HepG2 (cell line): Measurements from ENCODE around the gene MSI2. TPM values are rescaled to one million over a fixed set of nuclear protein-coding genes. Genes with fewer than 3 reads are reported as not detected.

ENCODE experiments used
- ATAC-seq: fragments of 200-7000 bp; cut with Tn5 transposase; 3 replicates; pipeline ENCODE4 v1.9.1; 2020; ENCODE audit warnings: mild to moderate bottlenecking, moderate library complexity
- BruUV-seq: library from RNA; stranded (reverse); fragments of 400-500 nt; replicated peaks from 2 replicates; lab custom pipeline; 2021; lab: Mats Ljungman, UMichigan
- CTCF ChIA-PET: fragments of 300-600 bp; formaldehyde crosslinking; extraction: SDS; loops from one replicate; lab custom pipeline; 2021; ENCODE audit warnings: low total read pairs, inconsistent platforms, low intra/inter-chr PET ratio; lab: Yijun Ruan, JAX
- POLR2A ChIA-PET: fragments of 350-600 bp; sonication (Branson Sonifier 250); formaldehyde crosslinking; loops from one replicate; lab custom pipeline; 2020; ENCODE audit warnings: antibody characterized with exemption, inconsistent platforms; lab: Yijun Ruan, JAX
- DNase-seq: peaks from one replicate; pipeline ENCODE4 v3.0.0-alpha.2; 2015; ENCODE audit warnings: low spot score
- FAIRE-seq: peaks from 3 replicates; lab custom pipeline; 2011; peaks lifted over from hg19 to GRCh38; lab: Jason Lieb, UNC
- H2AFZ ChIP-seq: one replicate; pipeline ENCODE4 v1.6.1; 2011; ENCODE audit warnings: low read length, inconsistent platforms
- H3K27ac ChIP-seq: fragments of 300-600 bp; 3 replicates; pipeline ENCODE4 v1.8.0; 2011; ENCODE audit warnings: mixed run types, mild to moderate bottlenecking, mixed read lengths, low read length, inconsistent platforms; ENCODE audit not compliant: insufficient read depth; ENCODE audit errors: extremely low read length
- H3K27me3 ChIP-seq, 2 experiments: fragments of 200-600 bp in 1 of 2; 2 replicates in 1 of 2; 3 replicates in 1 of 2; pipeline versions ENCODE4 v1.6.0 to v1.8.0; 2011; ENCODE audit warnings: low read length in 2 of 2, mild to moderate bottlenecking in 2 of 2, moderate library complexity in 2 of 2, inconsistent platforms in 1 of 2; ENCODE audit not compliant: insufficient read depth in 2 of 2, control insufficient read depth in 1 of 2
- H3K36me3 ChIP-seq, 2 experiments: fragments of 200-600 bp in 1 of 2; replicated peaks in 1 of 2; 2 replicates in 1 of 2; 3 replicates in 1 of 2; pipeline versions ENCODE4 v1.5.1 to v1.8.0; 2011; ENCODE audit warnings: low read length in 2 of 2, inconsistent platforms in 1 of 2; ENCODE audit not compliant: insufficient read depth in 2 of 2, control insufficient read depth in 1 of 2
- H3K4me1 ChIP-seq: 2 replicates; pipeline ENCODE4 v1.5.1; 2012; ENCODE audit warnings: low read length, inconsistent platforms; ENCODE audit not compliant: insufficient read depth
- H3K4me2 ChIP-seq: 2 replicates; pipeline ENCODE4 v1.6.0; 2011; ENCODE audit warnings: low read depth, low read length, inconsistent platforms
- H3K4me3 ChIP-seq, 3 experiments: fragments of 200-600 bp in 1 of 3; sonication (generic), shearing (Covaris generic) in 1 of 3; replicated peaks in 1 of 3; 2 replicates each; pipeline ENCODE4 v1.5.1; 2011 to 2016; ENCODE audit warnings: low read length in 3 of 3, inconsistent platforms in 2 of 3, low read depth in 2 of 3, mild to moderate bottlenecking in 2 of 3, control low read depth in 1 of 3, mixed read lengths in 1 of 3; ENCODE audit not compliant: insufficient read depth in 1 of 3
- H3K79me2 ChIP-seq: one replicate; pipeline ENCODE4 v1.6.1; 2011; ENCODE audit warnings: low read length, inconsistent platforms; ENCODE audit not compliant: insufficient read depth
- H3K9ac ChIP-seq: 2 replicates; pipeline ENCODE4 v1.6.0; 2011; ENCODE audit warnings: mild to moderate bottlenecking, low read depth, low read length, inconsistent platforms; ENCODE audit not compliant: insufficient read depth
- H3K9me3 ChIP-seq: 2 replicates; pipeline ENCODE4 v1.5.1; 2012; ENCODE audit warnings: mild to moderate bottlenecking, low read length
- H4K20me1 ChIP-seq: 2 replicates; pipeline ENCODE4 v1.6.0; 2011; ENCODE audit warnings: inconsistent platforms, mild to moderate bottlenecking, low read length, moderate library complexity; ENCODE audit not compliant: insufficient read depth
- ATM ChIP-seq: fragments of 450-650 bp; IDR thresholded peaks from 2 replicates; pipeline ENCODE4 v1.7.1; 2017; ENCODE audit warnings: mild to moderate bottlenecking, borderline replicate concordance
- EHMT2 ChIP-seq: fragments of 200-600 bp; sonication (generic); IDR thresholded peaks from 2 replicates; pipeline ENCODE4 v1.7.0; 2017; ENCODE audit warnings: antibody characterized with exemption, low read depth, low read length, borderline replicate concordance
- FOSL2 ChIP-seq: sonication (generic); formaldehyde crosslinking; IDR thresholded peaks from 2 replicates; pipeline ENCODE4 v1.4.0; 2020; ENCODE audit warnings: missing genetic modification reagents
- PHF8 ChIP-seq: sonication (generic); formaldehyde crosslinking; IDR thresholded peaks from 2 replicates; pipeline ENCODE4 v1.5.0; 2020; ENCODE audit warnings: missing genetic modification reagents
- TP53 ChIP-seq: sonication (generic); formaldehyde crosslinking; conservative IDR thresholded peaks from 2 replicates; pipeline ENCODE4 v1.4.0; 2020; ENCODE audit warnings: missing genetic modification reagents
- ZNF20 ChIP-seq: sonication (generic); formaldehyde crosslinking; IDR thresholded peaks from 2 replicates; pipeline ENCODE4 v1.4.0; 2020; ENCODE audit warnings: mild to moderate bottlenecking, moderate library complexity, missing genetic modification reagents
- ZNF383 ChIP-seq: sonication (generic); formaldehyde crosslinking; IDR thresholded peaks from 2 replicates; pipeline ENCODE4 v1.4.0; 2020; ENCODE audit warnings: missing genetic modification reagents, mild to moderate bottlenecking, borderline replicate concordance
- ZNF556 ChIP-seq: sonication (generic); formaldehyde crosslinking; IDR thresholded peaks from 2 replicates; pipeline ENCODE4 v1.4.0; 2020; ENCODE audit warnings: mild to moderate bottlenecking, missing genetic modification reagents, borderline replicate concordance
- ZNF713 ChIP-seq: sonication (generic); formaldehyde crosslinking; IDR thresholded peaks from 2 replicates; pipeline ENCODE4 v1.4.0; 2020; ENCODE audit warnings: mild to moderate bottlenecking, missing genetic modification reagents
- WGBS: methylation state at CpG from one replicate; pipeline ENCODE4 v1.1.6; 2017; ENCODE audit warnings: low lambda C conversion rate; 5-methylcytosine and 5-hydroxymethylcytosine counted together
- in situ Hi-C: cut with HindIII; loops from 2 replicates; pipeline ENCODE4 v1.10.0; 2017; ENCODE audit warnings: low pct_unique_long_range_greater_than_20kb; ENCODE audit not compliant: extremely low pct_ligation_motif_present
- intact Hi-C: fragments of 100-400 bp; cut with micrococcal nuclease; formaldehyde crosslinking; loops from one replicate; pipeline ENCODE4 v1.10.0; 2022; ENCODE audit not compliant: unreplicated experiment
- polyA plus RNA-seq, 8 experiments: library from polyadenylated mRNA; depleted of rRNA in 3 of 8; stranded (reverse) in 7 of 8; unstranded in 1 of 8; fragments of >200 nt; fragmentation: Illumina TruSeq in 4 of 8; extraction: Trizol in 4 of 8; gene quantifications; 2 replicates each; pipeline versions ENCODE4 v1.2.1 to v1.2.3, GENCODE V29; 2011 to 2016; ENCODE audit warnings: low read depth in 4 of 8, missing spikeins in 1 of 8, mixed read lengths in 1 of 8; ENCODE audit not compliant: insufficient read depth in 1 of 8
- total RNA-seq, 5 experiments: library from RNA; depleted of rRNA; stranded (reverse); fragments of >200 nt; fragmentation: Illumina TruSeq; extraction: Trizol; gene quantifications; 2 replicates each; pipeline ENCODE4 v1.2.3, GENCODE V29; 2016; ENCODE audit warnings: low read depth in 1 of 5
- TF ChIP-seq, protein P1 (sequence below): sonication (generic); formaldehyde crosslinking; IDR thresholded peaks from 2 replicates; pipeline ENCODE4 v1.4.0; 2020; ENCODE audit warnings: missing genetic modification reagents
- TF ChIP-seq, protein P2 (sequence below), 2 experiments: sonication (generic) in 1 of 2; formaldehyde crosslinking in 1 of 2; IDR thresholded peaks; 2 replicates each; pipeline versions ENCODE4 v1.4.0 to v1.6.1; 2018 to 2020; ENCODE audit warnings: missing genetic modification reagents in 2 of 2, borderline replicate concordance in 1 of 2, low read depth in 1 of 2, mild to moderate bottlenecking in 1 of 2, missing biosample characterization in 1 of 2
- TF ChIP-seq, protein P3 (sequence below): sonication (generic); formaldehyde crosslinking; IDR thresholded peaks from 2 replicates; pipeline ENCODE4; 2020; ENCODE audit warnings: missing genetic modification reagents, mild to moderate bottlenecking, borderline replicate concordance

The MSI2 gene
- total and polyA plus RNA-seq, 2 of the 13 experiments (the other 11 are each of a cell fraction or from before 2014, with no cell fraction given), result 77.5 to 78.4 TPM

DNA sequence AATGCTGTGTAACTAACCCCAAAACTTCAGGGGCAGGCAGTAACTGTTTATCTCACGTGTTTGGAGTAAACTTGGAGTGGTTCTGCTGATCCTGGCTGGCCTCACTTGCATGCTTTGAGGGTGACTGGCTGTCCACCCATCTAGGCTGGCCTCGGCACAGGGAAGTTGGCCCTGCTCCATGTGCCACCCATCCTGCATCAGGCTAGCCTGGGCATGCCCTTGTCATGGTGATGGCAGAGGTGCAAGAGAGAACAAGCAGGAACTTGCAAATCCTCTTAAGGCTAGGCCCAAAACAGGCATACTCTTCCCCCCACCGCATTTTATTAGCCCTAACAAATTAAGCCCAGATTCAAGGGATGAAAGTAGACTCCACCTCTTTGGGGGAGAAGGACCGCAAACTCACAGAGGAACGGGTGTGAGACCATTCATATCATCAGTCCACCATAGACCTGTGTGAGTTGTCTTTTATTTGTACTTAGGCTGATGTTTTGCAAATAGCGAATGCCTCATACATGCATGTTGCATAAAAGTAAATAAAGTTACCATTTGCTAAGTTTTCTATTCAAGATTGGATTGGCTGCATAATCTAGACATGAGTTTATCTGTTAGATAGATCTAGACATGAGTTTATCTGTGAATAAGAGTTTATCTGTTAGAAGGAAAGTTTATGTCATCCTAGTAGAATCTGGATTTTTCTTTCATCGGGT is 267.8 kb downstream of the MSI2 start:
- Histone ChIP-seq H3K79me2 (peaks cover 23% of the 10 kb centered on the region), H3K4me3 (no peak overlapping the region), H3K9me3 (no peaks in the 10 kb centered on the region), H3K9ac (no peak overlapping the region), H2AFZ (no peak overlapping the region), H3K4me2 (no peak overlapping the region), H3K4me1 (peaks cover 87% of the 10 kb centered on the region), H3K36me3 (peaks cover 1 to 4% of the 10 kb centered on the region in 2 experiments; a peak in 3 of 5 replicates), H4K20me1 (no peaks in the 10 kb centered on the region), H3K27me3 (no peaks in the 10 kb centered on the region), H3K27ac (peak overlapping the region; percentile 18)
- intact Hi-C loops (no loop called here), in situ Hi-C loops (no loop called here)
- 93% methylated on average over 7 of the region's 7 CpGs for WGBS
- ATAC-seq (no peak), FAIRE-seq (no peak), DNase-seq (no peak)
- no TSS peak for BruUV-seq
- ChIA-PET CTCF (no interaction called here), POLR2A (interaction anchor here (0.9 to 2.4 kb wide), 2 partner anchors 14 to 38 kb away, joined by 3 to 10 read pairs; no protein-coding TSS in a partner anchor)
- TF ChIP-seq, protein P1, sequence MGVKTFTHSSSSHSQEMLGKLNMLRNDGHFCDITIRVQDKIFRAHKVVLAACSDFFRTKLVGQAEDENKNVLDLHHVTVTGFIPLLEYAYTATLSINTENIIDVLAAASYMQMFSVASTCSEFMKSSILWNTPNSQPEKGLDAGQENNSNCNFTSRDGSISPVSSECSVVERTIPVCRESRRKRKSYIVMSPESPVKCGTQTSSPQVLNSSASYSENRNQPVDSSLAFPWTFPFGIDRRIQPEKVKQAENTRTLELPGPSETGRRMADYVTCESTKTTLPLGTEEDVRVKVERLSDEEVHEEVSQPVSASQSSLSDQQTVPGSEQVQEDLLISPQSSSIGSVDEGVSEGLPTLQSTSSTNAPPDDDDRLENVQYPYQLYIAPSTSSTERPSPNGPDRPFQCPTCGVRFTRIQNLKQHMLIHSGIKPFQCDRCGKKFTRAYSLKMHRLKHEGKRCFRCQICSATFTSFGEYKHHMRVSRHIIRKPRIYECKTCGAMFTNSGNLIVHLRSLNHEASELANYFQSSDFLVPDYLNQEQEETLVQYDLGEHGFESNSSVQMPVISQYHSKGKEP (CRISPR knock-in tag), result no peak
- TF ChIP-seq ZNF713 (no peak), ZNF20 (CRISPR knock-in tag) (no peak), TP53 (CRISPR knock-in tag) (peak; percentile 94), ZNF383 (CRISPR knock-in tag) (0 out of 2 replicates have a peak, but pooled peaks have one; percentile 40), FOSL2 (peak; percentile 34), PHF8 (no peak), ZNF556 (CRISPR knock-in tag) (0 out of 2 replicates have a peak, but pooled peaks have one; percentile 30), ATM (no peak), EHMT2 (no peak)
- TF ChIP-seq, protein P2, sequence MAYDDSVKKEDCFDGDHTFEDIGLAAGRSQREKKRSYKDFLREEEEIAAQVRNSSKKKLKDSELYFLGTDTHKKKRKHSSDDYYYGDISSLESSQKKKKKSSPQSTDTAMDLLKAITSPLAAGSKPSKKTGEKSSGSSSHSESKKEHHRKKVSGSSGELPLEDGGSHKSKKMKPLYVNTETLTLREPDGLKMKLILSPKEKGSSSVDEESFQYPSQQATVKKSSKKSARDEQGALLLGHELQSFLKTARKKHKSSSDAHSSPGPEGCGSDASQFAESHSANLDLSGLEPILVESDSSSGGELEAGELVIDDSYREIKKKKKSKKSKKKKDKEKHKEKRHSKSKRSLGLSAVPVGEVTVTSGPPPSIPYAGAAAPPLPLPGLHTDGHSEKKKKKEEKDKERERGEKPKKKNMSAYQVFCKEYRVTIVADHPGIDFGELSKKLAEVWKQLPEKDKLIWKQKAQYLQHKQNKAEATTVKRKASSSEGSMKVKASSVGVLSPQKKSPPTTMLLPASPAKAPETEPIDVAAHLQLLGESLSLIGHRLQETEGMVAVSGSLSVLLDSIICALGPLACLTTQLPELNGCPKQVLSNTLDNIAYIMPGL (CRISPR knock-in tag; IDR thresholded peaks at IDR 0.05; ENCODE audit: borderline replicate concordance in 1 of 2, low read depth in 1 of 2), result no peak
- TF ChIP-seq, protein P3, sequence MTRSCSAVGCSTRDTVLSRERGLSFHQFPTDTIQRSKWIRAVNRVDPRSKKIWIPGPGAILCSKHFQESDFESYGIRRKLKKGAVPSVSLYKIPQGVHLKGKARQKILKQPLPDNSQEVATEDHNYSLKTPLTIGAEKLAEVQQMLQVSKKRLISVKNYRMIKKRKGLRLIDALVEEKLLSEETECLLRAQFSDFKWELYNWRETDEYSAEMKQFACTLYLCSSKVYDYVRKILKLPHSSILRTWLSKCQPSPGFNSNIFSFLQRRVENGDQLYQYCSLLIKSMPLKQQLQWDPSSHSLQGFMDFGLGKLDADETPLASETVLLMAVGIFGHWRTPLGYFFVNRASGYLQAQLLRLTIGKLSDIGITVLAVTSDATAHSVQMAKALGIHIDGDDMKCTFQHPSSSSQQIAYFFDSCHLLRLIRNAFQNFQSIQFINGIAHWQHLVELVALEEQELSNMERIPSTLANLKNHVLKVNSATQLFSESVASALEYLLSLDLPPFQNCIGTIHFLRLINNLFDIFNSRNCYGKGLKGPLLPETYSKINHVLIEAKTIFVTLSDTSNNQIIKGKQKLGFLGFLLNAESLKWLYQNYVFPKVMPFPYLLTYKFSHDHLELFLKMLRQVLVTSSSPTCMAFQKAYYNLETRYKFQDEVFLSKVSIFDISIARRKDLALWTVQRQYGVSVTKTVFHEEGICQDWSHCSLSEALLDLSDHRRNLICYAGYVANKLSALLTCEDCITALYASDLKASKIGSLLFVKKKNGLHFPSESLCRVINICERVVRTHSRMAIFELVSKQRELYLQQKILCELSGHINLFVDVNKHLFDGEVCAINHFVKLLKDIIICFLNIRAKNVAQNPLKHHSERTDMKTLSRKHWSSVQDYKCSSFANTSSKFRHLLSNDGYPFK, result no peak
